DOHH2 (cell line): Measurements from ENCODE around the gene LYAR.

Experiments used
- H3F3A ChIP-seq: fragments of 200-600 bp; sonication (generic), shearing (Covaris generic); 2 replicates; pipeline ENCODE4 v1.6.0; 2016; ENCODE audit warnings: antibody characterized with exemption, mild to moderate bottlenecking; ENCODE audit not compliant: control insufficient read depth, insufficient read depth
- H3K27ac ChIP-seq: fragments of 200-600 bp; sonication (generic); 2 replicates; pipeline ENCODE4 v1.5.1; 2014; ENCODE audit warnings: low read depth, mild to moderate bottlenecking, low read length, moderate library complexity
- H3K27me3 ChIP-seq: fragments of 200-600 bp; sonication (generic); 2 replicates; pipeline ENCODE4 v1.6.1; 2014; ENCODE audit warnings: mild to moderate bottlenecking, low read length, mixed read lengths; ENCODE audit not compliant: control insufficient read depth
- H3K36me3 ChIP-seq: fragments of 200-600 bp; sonication (generic); 2 replicates; pipeline ENCODE4 v1.6.1; 2014; ENCODE audit warnings: mild to moderate bottlenecking, low read length, moderate library complexity, mixed read lengths; ENCODE audit not compliant: control insufficient read depth
- H3K4me1 ChIP-seq: fragments of 200-600 bp; sonication (generic); 2 replicates; pipeline ENCODE4 v1.6.1; 2014; ENCODE audit warnings: mild to moderate bottlenecking, low read length, mixed read lengths; ENCODE audit not compliant: control insufficient read depth
- H3K4me2 ChIP-seq: fragments of 200-600 bp; sonication (generic); 2 replicates; pipeline ENCODE4 v1.6.0; 2014; ENCODE audit warnings: mild to moderate bottlenecking, low read length, moderate library complexity
- H3K4me3 ChIP-seq: fragments of 200-600 bp; sonication (generic); 2 replicates; pipeline ENCODE4 v1.5.1; 2014; ENCODE audit warnings: mild to moderate bottlenecking, low read length, mixed read lengths
- H3K79me2 ChIP-seq: fragments of 200-600 bp; sonication (generic); 2 replicates; pipeline ENCODE4 v1.6.1; 2014; ENCODE audit warnings: mild to moderate bottlenecking, low read length, mixed read lengths; ENCODE audit not compliant: control insufficient read depth
- H3K9me2 ChIP-seq: fragments of 200-600 bp; sonication (generic); replicated peaks from 2 replicates; pipeline ENCODE4 v1.6.1; 2014; ENCODE audit warnings: mild to moderate bottlenecking, low read length, mixed read lengths; ENCODE audit not compliant: control insufficient read depth
- H3K9me3 ChIP-seq: fragments of 200-600 bp; sonication (generic); 2 replicates; pipeline ENCODE4 v1.6.1; 2014; ENCODE audit warnings: antibody characterized with exemption, low read length, mixed read lengths; ENCODE audit not compliant: control insufficient read depth, insufficient read depth
- H4K20me1 ChIP-seq: fragments of 200-600 bp; sonication (generic); 2 replicates; pipeline ENCODE4 v1.6.0; 2014; ENCODE audit warnings: low read depth, mild to moderate bottlenecking, antibody characterized with exemption, low read length, moderate library complexity; ENCODE audit not compliant: control insufficient read depth, insufficient read depth
- EZH2phosphoT487 ChIP-seq: fragments of 200-600 bp; sonication (generic); IDR thresholded peaks from 2 replicates; pipeline ENCODE4 v1.6.1; 2017; ENCODE audit warnings: borderline replicate concordance, mild to moderate bottlenecking, antibody characterized with exemption, low read length, moderate library complexity, mixed read lengths
- TF ChIP-seq, protein P1 (sequence below): fragments of 200-600 bp; sonication (generic); IDR thresholded peaks from one replicate; pipeline ENCODE4 v1.5.1; 2014; ENCODE audit warnings: antibody characterized with exemption, mild to moderate bottlenecking, low read depth, low read length; ENCODE audit not compliant: poor library complexity, severe bottlenecking

The LYAR gene

DNA sequence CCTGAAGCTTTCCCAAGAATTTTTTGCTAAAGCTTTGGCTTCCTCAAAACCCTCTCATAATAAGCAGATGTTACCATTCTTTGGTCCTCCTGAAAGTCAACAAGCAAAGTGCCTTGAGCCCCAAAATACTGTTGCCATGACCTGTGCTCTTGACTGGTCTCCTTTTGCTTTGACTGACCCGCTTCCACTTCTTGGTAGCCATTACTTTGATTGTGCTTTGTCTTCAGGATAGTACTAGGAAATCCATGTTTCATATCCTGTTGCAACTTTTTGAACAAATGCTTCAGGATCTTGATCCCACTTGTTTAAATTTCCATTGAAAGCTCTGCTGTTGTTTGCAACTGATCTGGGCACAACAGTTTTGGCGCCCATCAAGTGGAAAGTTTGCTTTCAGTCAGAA is 56.3 kb downstream of the LYAR start:
- TF ChIP-seq, protein P1, sequence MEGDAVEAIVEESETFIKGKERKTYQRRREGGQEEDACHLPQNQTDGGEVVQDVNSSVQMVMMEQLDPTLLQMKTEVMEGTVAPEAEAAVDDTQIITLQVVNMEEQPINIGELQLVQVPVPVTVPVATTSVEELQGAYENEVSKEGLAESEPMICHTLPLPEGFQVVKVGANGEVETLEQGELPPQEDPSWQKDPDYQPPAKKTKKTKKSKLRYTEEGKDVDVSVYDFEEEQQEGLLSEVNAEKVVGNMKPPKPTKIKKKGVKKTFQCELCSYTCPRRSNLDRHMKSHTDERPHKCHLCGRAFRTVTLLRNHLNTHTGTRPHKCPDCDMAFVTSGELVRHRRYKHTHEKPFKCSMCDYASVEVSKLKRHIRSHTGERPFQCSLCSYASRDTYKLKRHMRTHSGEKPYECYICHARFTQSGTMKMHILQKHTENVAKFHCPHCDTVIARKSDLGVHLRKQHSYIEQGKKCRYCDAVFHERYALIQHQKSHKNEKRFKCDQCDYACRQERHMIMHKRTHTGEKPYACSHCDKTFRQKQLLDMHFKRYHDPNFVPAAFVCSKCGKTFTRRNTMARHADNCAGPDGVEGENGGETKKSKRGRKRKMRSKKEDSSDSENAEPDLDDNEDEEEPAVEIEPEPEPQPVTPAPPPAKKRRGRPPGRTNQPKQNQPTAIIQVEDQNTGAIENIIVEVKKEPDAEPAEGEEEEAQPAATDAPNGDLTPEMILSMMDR, result no peak
- no peak for TF ChIP-seq EZH2phosphoT487
- Histone ChIP-seq H4K20me1 (no peaks in the 10 kb centered on the region), H3F3A (no peaks in the 10 kb centered on the region), H3K4me1 (no peaks in the 10 kb centered on the region), H3K36me3 (peaks cover 16% of the 10 kb centered on the region), H3K9me2 (no peaks in the 10 kb centered on the region), H3K79me2 (no peaks in the 10 kb centered on the region), H3K9me3 (no peaks in the 10 kb centered on the region), H3K4me2 (no peak overlapping the region), H3K4me3 (no peak overlapping the region), H3K27ac (no peak overlapping the region), H3K27me3 (no peaks in the 10 kb centered on the region)

- H3K79me2 ChIP-seq, result no peaks in the 10 kb centered on the region
- H3K4me1 ChIP-seq, result no peaks in the 10 kb centered on the region
- no peaks in the 10 kb centered on the region for H3K9me2 ChIP-seq
- no peaks in the 10 kb centered on the region for H3K36me3 ChIP-seq
- H3K4me3 ChIP-seq, result no peak overlapping the region
- H3K4me2 ChIP-seq, result no peak overlapping the region
- no peak overlapping the region for H3K27ac ChIP-seq
- no peaks in the 10 kb centered on the region for H3K27me3 ChIP-seq
- no peak for TF ChIP-seq EZH2phosphoT487
- TF ChIP-seq, protein P1, result no peak
- no peaks in the 10 kb centered on the region for H3F3A ChIP-seq
- H3K9me3 ChIP-seq, result no peaks in the 10 kb centered on the region
- no peaks in the 10 kb centered on the region for H4K20me1 ChIP-seq
Measured at GRCh38 chr4:4228356-4228668, 61.6 kb downstream of the LYAR start.

- H3K9me2 ChIP-seq, result no peaks in the 10 kb centered on the region
- H4K20me1 ChIP-seq, result no peaks in the 10 kb centered on the region
- H3K4me2 ChIP-seq, result no peak overlapping the region
- no peaks in the 10 kb centered on the region for H3K9me3 ChIP-seq
- no peaks in the 10 kb centered on the region for H3K36me3 ChIP-seq
- H3F3A ChIP-seq, result no peaks in the 10 kb centered on the region
- H3K27me3 ChIP-seq, result no peaks in the 10 kb centered on the region
- TF ChIP-seq EZH2phosphoT487, result no peak
- TF ChIP-seq, protein P1, result no peak
- no peaks in the 10 kb centered on the region for H3K79me2 ChIP-seq
- H3K4me1 ChIP-seq, result no peaks in the 10 kb centered on the region
- no peak overlapping the region for H3K27ac ChIP-seq
- no peak overlapping the region for H3K4me3 ChIP-seq
Measured at GRCh38 chr4:4227510-4228355, 62.2 kb downstream of the LYAR start.
